Measurements from ENCODE around the gene PSMB2.

The PSMB2 gene

DNA sequence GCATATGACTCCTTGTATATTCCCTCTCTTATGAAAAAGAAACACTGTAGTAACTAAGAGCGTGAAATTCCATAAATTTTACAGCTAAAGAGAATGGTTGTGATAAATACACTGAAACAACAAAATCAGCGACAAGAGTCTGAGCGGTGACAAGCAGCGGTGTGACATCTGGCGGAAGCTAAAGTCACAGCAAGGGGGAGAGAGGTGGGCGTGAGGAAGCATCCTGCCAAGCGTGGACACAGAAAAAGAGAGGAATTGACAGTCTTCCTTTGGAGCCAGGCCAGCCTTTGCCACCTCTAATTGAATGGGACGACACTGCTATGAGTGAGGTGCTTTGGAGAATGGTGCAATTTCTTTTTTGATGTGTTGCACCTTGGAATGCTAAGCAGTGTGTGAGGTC, 25.9 kb downstream of the PSMB2 start:
- POLR2A ChIA-PET, result interaction anchor here (1.4 kb wide), 1 partner anchor 154 kb away, joined by 3 read pairs; the partner anchor contains the start of gene CLSPN
- no peak for TF ChIP-seq SP1 (IDR thresholded peaks at IDR 0.05)
- TF ChIP-seq FOXA1 (IDR thresholded peaks at IDR 0.05), result no peak
- no peak for TF ChIP-seq HDGF (IDR thresholded peaks at IDR 0.05; ENCODE audit: borderline replicate concordance)
- TF ChIP-seq L3MBTL2 (conservative IDR thresholded peaks at IDR 0.05), result no peak
- DNase-seq (ENCODE audit: extremely low spot score), result no peak
- CTCF ChIA-PET, result no interaction called here

DNA sequence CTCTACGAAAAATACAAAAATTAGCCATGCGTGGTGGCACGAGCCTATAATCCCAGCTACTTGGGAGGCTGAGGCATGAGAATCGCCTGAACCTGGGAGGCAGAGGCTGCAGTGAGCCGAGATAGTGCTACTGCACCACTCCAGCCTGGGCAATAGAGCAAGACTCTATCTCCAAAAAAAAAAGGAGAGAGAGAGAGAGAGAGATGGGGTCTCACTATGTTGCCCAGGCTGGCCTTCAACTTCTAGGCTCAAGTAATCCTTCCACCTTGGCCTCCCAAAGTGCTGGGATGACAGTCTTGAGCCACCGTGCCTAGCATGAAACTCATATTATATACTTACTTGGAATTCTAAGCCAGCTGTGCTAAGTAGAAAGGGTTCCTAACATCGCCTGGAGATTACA, 29.7 kb downstream of the PSMB2 start:
- CTCF ChIA-PET, result interaction anchor here (0.6 kb wide), 1 partner anchor 68 kb away, joined by 5 read pairs; no protein-coding TSS in a partner anchor
- no peak for DNase-seq (ENCODE audit: extremely low spot score)
- TF ChIP-seq TARDBP (IDR thresholded peaks at IDR 0.05) (no peak), SP1 (IDR thresholded peaks at IDR 0.05) (no peak), BHLHE40 (IDR thresholded peaks at IDR 0.05; ENCODE audit: borderline replicate concordance) (no peak), FOXM1 (IDR thresholded peaks at IDR 0.05; ENCODE audit: borderline replicate concordance) (no peak), ELF4 (IDR thresholded peaks at IDR 0.05) (no peak), FOXA1 (IDR thresholded peaks at IDR 0.05) (no peak), ARNT (IDR thresholded peaks at IDR 0.05) (no peak), HDGF (IDR thresholded peaks at IDR 0.05; ENCODE audit: borderline replicate concordance) (no peak), SUZ12 (IDR thresholded peaks at IDR 0.05) (no peak), FOXK2 (IDR thresholded peaks at IDR 0.05) (no peak), L3MBTL2 (conservative IDR thresholded peaks at IDR 0.05) (no peak)
- TF ChIP-seq, protein P1, sequence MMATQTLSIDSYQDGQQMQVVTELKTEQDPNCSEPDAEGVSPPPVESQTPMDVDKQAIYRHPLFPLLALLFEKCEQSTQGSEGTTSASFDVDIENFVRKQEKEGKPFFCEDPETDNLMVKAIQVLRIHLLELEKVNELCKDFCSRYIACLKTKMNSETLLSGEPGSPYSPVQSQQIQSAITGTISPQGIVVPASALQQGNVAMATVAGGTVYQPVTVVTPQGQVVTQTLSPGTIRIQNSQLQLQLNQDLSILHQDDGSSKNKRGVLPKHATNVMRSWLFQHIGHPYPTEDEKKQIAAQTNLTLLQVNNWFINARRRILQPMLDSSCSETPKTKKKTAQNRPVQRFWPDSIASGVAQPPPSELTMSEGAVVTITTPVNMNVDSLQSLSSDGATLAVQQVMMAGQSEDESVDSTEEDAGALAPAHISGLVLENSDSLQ (IDR thresholded peaks at IDR 0.05), result no peak
- POLR2A ChIA-PET, result no interaction called here

DNA sequence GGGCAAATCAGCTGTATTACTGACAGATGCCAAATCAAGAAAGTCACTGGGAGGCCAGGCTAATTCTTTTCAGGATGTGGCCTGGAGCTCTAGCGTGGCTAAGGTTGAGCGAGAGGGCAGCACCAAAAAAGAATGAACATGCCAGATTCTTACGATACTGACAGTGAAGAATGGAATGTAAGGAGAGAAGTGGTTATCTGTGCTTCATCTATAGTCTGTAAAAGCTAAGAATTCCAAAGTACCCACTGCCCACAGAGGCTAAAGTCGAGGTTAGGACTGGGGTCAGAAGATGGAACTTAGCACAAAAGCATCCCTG, 35.5 kb downstream of the PSMB2 start:
- TF ChIP-seq FOXA1 (IDR thresholded peaks at IDR 0.05), result no peak
- TF ChIP-seq ZNF384 (IDR thresholded peaks at IDR 0.05), result no peak
- TF ChIP-seq L3MBTL2 (conservative IDR thresholded peaks at IDR 0.05), result no peak
- no peak for TF ChIP-seq FOXK2 (IDR thresholded peaks at IDR 0.05)
- no peak for TF ChIP-seq CTBP1 (IDR thresholded peaks at IDR 0.05; ENCODE audit: borderline replicate concordance)
- no peak for TF ChIP-seq SP1 (IDR thresholded peaks at IDR 0.05)
- TF ChIP-seq FOXM1 (IDR thresholded peaks at IDR 0.05; ENCODE audit: borderline replicate concordance), result no peak
- no peak for TF ChIP-seq NFRKB (IDR thresholded peaks at IDR 0.05)
- no peak for TF ChIP-seq ELF4 (IDR thresholded peaks at IDR 0.05)
- TF ChIP-seq, protein P1 (IDR thresholded peaks at IDR 0.05), result no peak
- no peak for TF ChIP-seq ARNT (IDR thresholded peaks at IDR 0.05)
- no peak for TF ChIP-seq HDGF (IDR thresholded peaks at IDR 0.05; ENCODE audit: borderline replicate concordance)
- no peak for TF ChIP-seq TARDBP (IDR thresholded peaks at IDR 0.05)
- no peak for TF ChIP-seq LEF1 (IDR thresholded peaks at IDR 0.05; ENCODE audit: borderline replicate concordance)
- TF ChIP-seq BHLHE40 (IDR thresholded peaks at IDR 0.05; ENCODE audit: borderline replicate concordance), result no peak
- no peak for DNase-seq (ENCODE audit: extremely low spot score)
- POLR2A ChIA-PET, result no interaction called here
- CTCF ChIA-PET, result interaction anchor here (1.4 kb wide), 1 partner anchor 110 kb away, joined by 3 read pairs; no protein-coding TSS in a partner anchor

DNA sequence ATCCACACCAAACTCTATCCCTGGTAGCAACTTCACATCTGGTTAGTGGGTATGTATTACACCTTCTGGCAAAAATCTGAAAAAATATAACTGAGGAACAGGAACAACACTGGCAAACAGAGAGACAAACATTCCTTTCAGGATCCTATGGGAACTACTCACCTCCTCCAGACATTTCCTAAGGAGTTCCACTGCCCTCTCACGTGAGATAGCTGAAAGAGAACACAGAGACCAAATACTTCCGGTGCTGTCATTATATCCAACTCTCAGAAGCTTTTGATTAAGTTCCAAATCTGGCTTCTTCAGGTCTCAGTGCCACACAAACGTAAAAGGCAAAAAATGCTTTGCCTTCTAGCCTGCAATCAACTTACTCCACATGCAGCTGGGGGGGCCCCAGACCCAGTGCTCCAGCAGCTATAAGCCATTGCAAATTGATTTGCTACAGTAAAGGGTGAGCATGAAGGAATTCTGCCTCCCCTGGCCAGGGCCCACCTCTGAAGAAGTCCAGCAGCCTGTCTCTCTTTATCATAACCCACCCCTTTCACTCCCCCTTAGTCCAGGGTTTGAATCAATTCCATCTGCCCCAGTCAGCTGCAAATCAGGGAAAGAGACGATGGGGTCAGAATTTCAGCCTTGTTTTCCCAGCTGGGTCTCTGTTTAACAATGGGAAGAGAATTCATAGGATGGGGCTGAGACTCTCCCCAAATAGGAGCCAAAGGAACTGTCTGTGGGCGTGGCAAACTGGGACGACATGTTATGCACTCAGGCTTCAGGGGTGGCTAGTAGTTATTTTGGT, 36.1 kb downstream of the PSMB2 start:
- TF ChIP-seq FOXA1 (IDR thresholded peaks at IDR 0.05) (no peak), BHLHE40 (IDR thresholded peaks at IDR 0.05; ENCODE audit: borderline replicate concordance) (no peak), SUZ12 (IDR thresholded peaks at IDR 0.05) (no peak), FOXM1 (IDR thresholded peaks at IDR 0.05; ENCODE audit: borderline replicate concordance) (no peak), LEF1 (IDR thresholded peaks at IDR 0.05; ENCODE audit: borderline replicate concordance) (no peak), ARNT (IDR thresholded peaks at IDR 0.05) (no peak), FOXK2 (IDR thresholded peaks at IDR 0.05) (no peak), NFRKB (IDR thresholded peaks at IDR 0.05) (no peak), HDGF (IDR thresholded peaks at IDR 0.05; ENCODE audit: borderline replicate concordance) (no peak), L3MBTL2 (conservative IDR thresholded peaks at IDR 0.05) (no peak), SP1 (IDR thresholded peaks at IDR 0.05) (no peak)
- TF ChIP-seq, protein P1 (IDR thresholded peaks at IDR 0.05), result no peak
- DNase-seq (ENCODE audit: extremely low spot score), result no peak
- ChIA-PET POLR2A (no interaction called here), CTCF (interaction anchor here (1.4 kb wide), 1 partner anchor 111 kb away, joined by 3 read pairs; no protein-coding TSS in a partner anchor)

DNA sequence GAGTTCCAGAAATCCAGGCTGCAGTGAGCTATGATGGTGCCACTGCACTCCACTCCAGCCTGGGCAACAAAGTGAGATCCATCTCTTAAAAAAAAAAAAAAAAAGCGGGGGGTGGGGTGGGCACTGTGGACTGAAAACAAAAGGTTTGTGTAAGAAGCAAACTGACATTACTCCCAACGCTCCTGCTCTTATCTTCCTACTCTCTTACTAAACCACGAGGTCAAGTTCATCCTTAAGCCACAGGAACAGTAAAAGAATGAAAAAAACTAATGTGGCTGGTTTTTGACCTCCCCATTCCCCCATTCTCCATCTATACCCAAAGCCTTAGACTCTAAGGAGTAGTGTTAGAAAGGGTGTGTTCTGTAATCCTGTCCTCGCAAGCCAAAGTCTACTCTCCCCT, 37.4 kb downstream of the PSMB2 start:
- no peak for DNase-seq (ENCODE audit: extremely low spot score)
- CTCF ChIA-PET, result no interaction called here
- TF ChIP-seq ZNF384 (IDR thresholded peaks at IDR 0.05) (no peak), SP1 (IDR thresholded peaks at IDR 0.05) (no peak), FOXK2 (IDR thresholded peaks at IDR 0.05) (no peak), FOXA1 (IDR thresholded peaks at IDR 0.05) (no peak), TARDBP (IDR thresholded peaks at IDR 0.05) (no peak), CTBP1 (IDR thresholded peaks at IDR 0.05; ENCODE audit: borderline replicate concordance) (no peak), BHLHE40 (IDR thresholded peaks at IDR 0.05; ENCODE audit: borderline replicate concordance) (no peak), L3MBTL2 (conservative IDR thresholded peaks at IDR 0.05) (no peak), NFRKB (IDR thresholded peaks at IDR 0.05) (no peak), LEF1 (IDR thresholded peaks at IDR 0.05; ENCODE audit: borderline replicate concordance) (no peak), HDGF (IDR thresholded peaks at IDR 0.05; ENCODE audit: borderline replicate concordance) (no peak), SUZ12 (IDR thresholded peaks at IDR 0.05) (no peak), FOXM1 (IDR thresholded peaks at IDR 0.05; ENCODE audit: borderline replicate concordance) (no peak), ELF4 (IDR thresholded peaks at IDR 0.05) (no peak), ARNT (IDR thresholded peaks at IDR 0.05) (no peak)
- TF ChIP-seq, protein P1 (IDR thresholded peaks at IDR 0.05), result no peak
- POLR2A ChIA-PET, result no interaction called here

Measured in HEK293T (cell line).